Measurements from ENCODE around the gene SLC35F1. TPM values are rescaled to one million over a fixed set of nuclear protein-coding genes. Genes with fewer than 3 reads are reported as not detected.

SLC35F1 gene
- total RNA-seq, 1 donor from 2014 or later, result not detected

DNA sequence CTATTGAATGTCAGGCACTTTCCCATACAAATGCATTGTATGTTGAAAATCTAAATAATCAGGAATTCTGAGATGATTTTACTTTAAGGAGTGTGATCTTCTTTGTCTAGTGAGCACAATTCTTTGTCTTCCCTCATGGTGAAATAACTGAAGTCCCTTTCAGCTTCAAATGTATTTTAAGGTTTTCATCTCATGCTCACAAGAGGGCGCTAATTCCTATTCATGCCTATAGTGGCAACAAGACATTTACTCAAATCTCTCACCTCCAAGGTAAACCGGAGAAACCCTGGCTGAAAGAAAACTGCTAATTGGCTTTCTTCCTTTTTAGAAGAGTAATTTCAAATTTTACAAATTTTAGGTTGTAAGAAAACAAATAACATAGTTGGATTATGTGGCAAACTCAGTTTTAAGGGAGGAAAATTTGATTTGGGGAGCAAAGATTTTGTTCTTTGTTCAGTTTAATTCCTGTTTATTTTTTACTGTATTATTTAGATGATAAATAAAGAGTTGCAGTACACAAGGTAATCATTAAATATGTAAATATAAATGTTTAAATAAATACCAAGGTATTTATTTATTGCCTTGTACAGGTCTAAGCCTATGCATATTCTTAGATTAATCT lies 69.1 kb downstream of the SLC35F1 start:
- no peak overlapping the region for H3K4me3 ChIP-seq (ENCODE audit: low read depth, low read length)
- DNase-seq (ENCODE audit: low read depth), result peak; percentile 4
- TF ChIP-seq, protein P1, sequence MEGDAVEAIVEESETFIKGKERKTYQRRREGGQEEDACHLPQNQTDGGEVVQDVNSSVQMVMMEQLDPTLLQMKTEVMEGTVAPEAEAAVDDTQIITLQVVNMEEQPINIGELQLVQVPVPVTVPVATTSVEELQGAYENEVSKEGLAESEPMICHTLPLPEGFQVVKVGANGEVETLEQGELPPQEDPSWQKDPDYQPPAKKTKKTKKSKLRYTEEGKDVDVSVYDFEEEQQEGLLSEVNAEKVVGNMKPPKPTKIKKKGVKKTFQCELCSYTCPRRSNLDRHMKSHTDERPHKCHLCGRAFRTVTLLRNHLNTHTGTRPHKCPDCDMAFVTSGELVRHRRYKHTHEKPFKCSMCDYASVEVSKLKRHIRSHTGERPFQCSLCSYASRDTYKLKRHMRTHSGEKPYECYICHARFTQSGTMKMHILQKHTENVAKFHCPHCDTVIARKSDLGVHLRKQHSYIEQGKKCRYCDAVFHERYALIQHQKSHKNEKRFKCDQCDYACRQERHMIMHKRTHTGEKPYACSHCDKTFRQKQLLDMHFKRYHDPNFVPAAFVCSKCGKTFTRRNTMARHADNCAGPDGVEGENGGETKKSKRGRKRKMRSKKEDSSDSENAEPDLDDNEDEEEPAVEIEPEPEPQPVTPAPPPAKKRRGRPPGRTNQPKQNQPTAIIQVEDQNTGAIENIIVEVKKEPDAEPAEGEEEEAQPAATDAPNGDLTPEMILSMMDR (conservative IDR thresholded peaks at IDR 0.05; ENCODE audit: low read depth, low read length), result peak; percentile 76

DNA sequence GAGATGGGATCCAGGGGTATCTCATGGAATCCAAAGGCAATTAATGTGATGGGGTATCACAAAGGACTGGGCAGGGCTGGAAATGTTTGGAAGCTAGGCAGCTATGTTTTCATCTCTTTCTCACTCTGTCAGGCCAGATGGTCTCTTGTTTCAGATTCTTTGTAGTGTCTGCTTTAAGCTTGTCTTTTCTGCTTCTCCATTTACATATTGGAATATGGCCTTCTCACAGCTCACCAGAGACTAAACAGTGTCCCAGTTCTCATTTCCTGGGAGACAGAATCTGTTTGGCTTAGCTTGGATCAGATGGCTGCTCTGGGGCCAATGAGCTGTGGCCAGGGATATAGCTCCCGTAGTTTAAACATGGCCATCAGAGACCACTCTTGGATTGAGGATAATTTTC lies 78.9 kb downstream of the SLC35F1 start:
- TF ChIP-seq, protein P1 (conservative IDR thresholded peaks at IDR 0.05; ENCODE audit: low read depth, low read length), result no peak
- H3K4me3 ChIP-seq (ENCODE audit: low read depth, low read length), result no peak overlapping the region
- no peak for DNase-seq (ENCODE audit: low read depth)

DNA sequence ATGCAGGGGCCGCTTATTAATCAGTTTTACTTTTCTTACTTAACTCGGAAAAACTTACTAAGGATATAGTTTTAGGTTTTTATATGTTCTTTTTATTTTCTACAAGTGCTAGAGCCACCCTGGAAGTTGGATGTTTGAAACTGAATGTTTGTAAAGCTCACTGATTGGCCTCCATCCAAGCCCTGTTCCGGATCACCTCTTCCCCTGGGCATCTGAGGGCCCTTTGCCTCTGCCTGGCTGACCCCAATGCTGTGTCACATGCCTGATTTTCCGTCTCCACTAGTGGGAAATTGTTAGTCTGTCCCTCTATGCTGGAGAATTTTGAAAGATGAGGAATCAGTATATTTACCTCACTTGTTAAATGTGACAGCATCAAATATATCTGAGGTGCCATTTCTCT lies 79.3 kb downstream of the SLC35F1 start:
- no peak overlapping the region for H3K4me3 ChIP-seq (ENCODE audit: low read depth, low read length)
- TF ChIP-seq, protein P1 (conservative IDR thresholded peaks at IDR 0.05; ENCODE audit: low read depth, low read length), result no peak

DNA sequence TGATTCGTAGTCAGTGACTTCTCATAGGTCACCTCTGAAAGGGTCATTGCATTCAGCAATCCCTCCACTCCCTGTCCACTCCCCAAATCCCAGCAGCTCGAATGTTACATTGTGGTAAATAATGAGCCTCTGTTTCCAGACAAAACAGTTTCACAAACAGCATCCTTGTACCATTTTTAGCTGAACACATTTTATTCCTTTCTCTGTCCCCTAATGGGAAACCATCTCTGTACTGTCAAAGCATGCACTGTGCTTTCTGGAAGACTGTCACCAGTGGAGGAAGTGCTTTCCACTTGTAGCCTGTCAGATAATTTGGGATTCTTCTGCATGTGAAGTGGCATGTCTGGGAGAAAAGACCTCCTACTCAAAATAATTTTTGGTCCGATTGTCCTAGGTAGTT lies 82.0 kb downstream of the SLC35F1 start:
- H3K4me3 ChIP-seq (ENCODE audit: low read depth, low read length), result no peak overlapping the region
- TF ChIP-seq, protein P1 (conservative IDR thresholded peaks at IDR 0.05; ENCODE audit: low read depth, low read length), result no peak
- no peak for DNase-seq (ENCODE audit: low read depth)

More for the DNA sequence above, 79.3 kb downstream of the SLC35F1 start:
- no peak for DNase-seq (ENCODE audit: low read depth)

DNA sequence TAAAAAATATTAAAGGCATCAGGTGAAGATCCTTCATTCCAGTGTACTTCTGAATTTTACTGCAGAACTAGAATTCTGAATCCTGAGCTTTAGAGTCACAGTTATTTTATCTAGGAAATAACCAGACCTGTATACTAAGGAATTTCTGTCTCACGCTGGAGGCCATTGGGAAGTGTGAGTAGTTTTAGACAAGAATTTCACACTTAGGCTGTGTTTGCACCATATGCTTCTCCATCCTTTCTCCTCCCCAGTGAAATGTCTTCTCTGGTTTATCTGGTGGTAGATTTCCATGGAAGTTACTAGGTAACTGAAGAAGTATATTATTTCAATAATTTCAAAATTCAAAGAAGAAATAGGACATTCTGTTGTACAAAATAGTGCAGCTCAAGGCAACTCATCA lies 83.1 kb downstream of the SLC35F1 start:
- no peak overlapping the region for H3K4me3 ChIP-seq (ENCODE audit: low read depth, low read length)
- TF ChIP-seq, protein P1 (conservative IDR thresholded peaks at IDR 0.05; ENCODE audit: low read depth, low read length), result no peak
- DNase-seq (ENCODE audit: low read depth), result no peak

DNA sequence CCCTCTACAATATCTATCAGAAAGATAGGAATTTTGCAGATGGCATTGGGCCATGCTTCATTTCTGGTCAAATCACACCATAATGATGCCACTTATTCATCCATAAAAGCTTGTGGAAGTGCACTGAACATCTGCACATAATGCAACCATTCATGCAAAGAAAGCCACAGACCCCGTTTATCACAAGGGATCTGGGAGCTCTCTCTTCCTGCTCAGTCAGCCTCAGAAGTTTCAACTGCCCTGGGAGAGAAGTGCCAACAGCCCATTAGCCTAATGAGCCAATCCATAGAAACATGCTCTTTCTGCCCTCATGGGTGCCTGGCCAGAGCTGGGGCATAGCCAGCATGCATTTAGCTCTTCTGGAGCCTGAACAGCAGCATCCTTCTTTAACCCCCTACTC lies 85.8 kb downstream of the SLC35F1 start:
- no peak overlapping the region for H3K4me3 ChIP-seq (ENCODE audit: low read depth, low read length)
- DNase-seq (ENCODE audit: low read depth), result no peak
- TF ChIP-seq, protein P1 (conservative IDR thresholded peaks at IDR 0.05; ENCODE audit: low read depth, low read length), result no peak

DNA sequence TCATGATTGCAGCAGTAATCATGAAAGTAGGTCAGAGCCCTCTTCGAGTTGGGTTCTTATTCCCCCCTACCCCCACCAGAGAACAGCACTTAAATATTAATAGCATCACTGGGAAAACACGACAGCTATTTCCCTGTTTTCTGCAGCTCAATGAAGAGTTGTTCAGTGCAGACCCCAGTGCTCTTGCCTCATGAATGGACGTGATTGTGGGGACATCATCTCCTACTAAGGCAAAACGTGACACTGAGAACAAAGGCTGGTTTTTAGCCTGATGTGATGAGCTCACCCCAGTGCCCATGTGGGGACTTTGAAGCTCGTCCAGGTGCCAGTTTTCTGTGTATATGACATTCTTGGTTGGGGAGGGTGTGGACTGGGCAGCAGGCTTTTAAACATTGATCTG lies 105.9 kb downstream of the SLC35F1 start:
- H3K4me3 ChIP-seq (ENCODE audit: low read depth, low read length), result no peak overlapping the region
- no peak for DNase-seq (ENCODE audit: low read depth)
- TF ChIP-seq, protein P1 (conservative IDR thresholded peaks at IDR 0.05; ENCODE audit: low read depth, low read length), result no peak

Data from epithelial cell of proximal tubule (primary cell).